Gastrocnemius medialis (tissue), 4 donors: Measurements from ENCODE around the gene MDM2.

Experiments
- CTCF ChIP-seq, 5 experiments: fragments of 450-650 bp in 3 of 5; fragments of 200-600 bp in 2 of 5; sonication (generic) in 2 of 5; IDR thresholded peaks in 4 of 5; conservative IDR thresholded peaks in 1 of 5; 1 replicate in 4 of 5; 2 replicates in 1 of 5; pipeline ENCODE4 v1.5.1; 2016 to 2019; ENCODE audit warnings: antibody characterized with exemption in 5 of 5, mild to moderate bottlenecking in 3 of 5, moderate library complexity in 3 of 5
- POLR2A ChIP-seq, 2 donors: fragments of 450-650 bp; IDR thresholded peaks; one replicate each; pipeline ENCODE4 v1.6.1; 2017; ENCODE audit warnings: antibody characterized with exemption in 2 of 2, mild to moderate bottlenecking in 2 of 2, moderate library complexity in 2 of 2

DNA sequence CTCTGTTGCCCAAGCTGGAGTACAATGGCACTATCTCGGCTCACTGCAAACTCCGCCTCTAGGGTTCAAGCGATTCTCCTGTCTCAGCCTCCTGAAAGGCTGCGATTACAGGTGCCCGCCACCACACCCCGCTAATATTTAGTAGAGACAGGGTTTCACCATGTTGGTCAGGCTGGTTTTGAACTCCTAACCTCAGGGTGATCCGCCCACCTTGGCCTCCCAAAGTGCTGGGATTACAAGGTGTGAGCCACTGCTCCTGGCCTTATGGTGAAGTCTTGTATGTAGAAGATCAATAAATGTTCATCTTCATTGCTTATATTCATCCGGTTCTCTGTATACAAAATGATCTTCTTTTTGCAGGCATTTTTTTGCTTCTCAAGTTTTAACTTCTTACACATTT is 47.8 kb downstream of the MDM2 start:
- no peak for TF ChIP-seq CTCF (IDR thresholded peaks at IDR 0.05 in 4 of 5, conservative IDR thresholded peaks at IDR 0.05 in 1 of 5)
- TF ChIP-seq POLR2A (IDR thresholded peaks at IDR 0.05) = no peak
